GM20000 (cell line): ENCODE results near the gene PXDN.
"Not testable (repeated sequence)": the region's sequence is repeated elsewhere in the genome, so short reads cannot be mapped to it uniquely, and the experiment has no call there.

Experiments
- DNase-seq: peaks from one replicate; pipeline ENCODE4 v3.0.0; 2012; ENCODE audit warnings: low spot score
- CTCF ChIP-seq: IDR thresholded peaks from 2 replicates; pipeline ENCODE4 v1.5.1; 2012; ENCODE audit warnings: mild to moderate bottlenecking, control low read depth; ENCODE audit errors: extremely low read depth, missing control alignments

PXDN gene

GRCh38 chr2:1781291-1782080 lies 37.2 kb upstream of the PXDN start:
- no peak for TF ChIP-seq CTCF
- DNase-seq, result no peak

- no peak for DNase-seq
- no peak for TF ChIP-seq CTCF
These were observed 36.4 kb upstream of the PXDN start for GRCh38 chr2:1780693-1781092.

GRCh38 chr2:1780054-1780453 lies 35.7 kb upstream of the PXDN start:
- DNase-seq, result not testable (repeated sequence)

GRCh38 chr2:1778566-1778965 lies 34.3 kb upstream of the PXDN start:
- TF ChIP-seq CTCF, result no peak
- DNase-seq, result no peak

- TF ChIP-seq CTCF, result no peak
- DNase-seq, result no peak
These were observed 33.5 kb upstream of the PXDN start for GRCh38 chr2:1777781-1778180.

GRCh38 chr2:1777156-1777555 lies 32.8 kb upstream of the PXDN start:
- no peak for TF ChIP-seq CTCF

GRCh38 chr2:1775511-1776035 lies 31.3 kb upstream of the PXDN start:
- DNase-seq, result no peak
- no peak for TF ChIP-seq CTCF

More at GRCh38 chr2:1777156-1777555, 32.8 kb upstream of the PXDN start:
- no peak for DNase-seq

- no peak for DNase-seq
- TF ChIP-seq CTCF, result no peak
These were observed 30.6 kb upstream of the PXDN start for GRCh38 chr2:1774929-1775328.
